GM18907 (cell line): ENCODE measurements around the gene HADH.

ENCODE experiments used
- ATAC-seq: cut with Tn5 transposase; IDR thresholded peaks from one replicate; pipeline ENCODE4 v1.9.1; 2021; ENCODE audit warnings: mild to moderate bottlenecking, moderate library complexity; ENCODE audit not compliant: unreplicated experiment

Gene HADH

DNA sequence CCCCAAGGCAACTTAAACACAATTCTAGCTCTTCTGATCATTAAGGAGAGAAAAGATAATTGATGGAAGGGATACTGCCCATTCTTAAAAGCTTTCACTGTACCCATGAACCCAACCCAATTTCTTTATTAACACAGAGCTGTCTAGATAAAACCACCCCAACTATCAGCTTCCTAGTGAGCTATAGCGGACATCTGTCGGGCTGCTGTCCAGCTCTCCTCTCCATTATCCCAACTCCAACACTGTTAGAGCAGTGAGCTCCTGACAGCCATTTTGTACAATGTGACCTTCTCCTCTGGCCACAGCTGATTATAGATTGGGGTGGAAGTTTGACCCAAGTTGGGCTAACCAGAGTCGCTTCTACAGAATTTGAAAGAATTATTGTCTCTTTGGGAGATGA is 66.1 kb downstream of the HADH start:
- ATAC-seq = no peak

DNA sequence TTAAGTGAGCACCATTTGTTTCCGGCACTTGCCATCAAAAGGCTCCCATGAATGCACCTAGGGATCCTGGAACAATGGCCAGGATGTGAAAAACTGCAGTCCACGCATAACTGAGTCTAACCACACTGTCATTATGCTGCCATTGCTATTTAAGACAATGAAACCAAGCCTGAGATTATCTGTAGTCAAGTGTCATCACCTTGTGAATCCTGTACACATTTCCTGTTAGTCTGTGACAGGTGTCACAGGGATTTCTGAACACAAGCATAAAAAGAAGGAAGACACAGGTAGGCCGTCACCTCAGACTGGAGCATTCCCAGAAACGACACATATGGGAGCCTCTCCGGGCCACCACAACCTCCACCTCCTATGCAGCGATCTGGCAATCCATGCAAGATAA is 66.7 kb downstream of the HADH start:
- no peak for ATAC-seq

DNA sequence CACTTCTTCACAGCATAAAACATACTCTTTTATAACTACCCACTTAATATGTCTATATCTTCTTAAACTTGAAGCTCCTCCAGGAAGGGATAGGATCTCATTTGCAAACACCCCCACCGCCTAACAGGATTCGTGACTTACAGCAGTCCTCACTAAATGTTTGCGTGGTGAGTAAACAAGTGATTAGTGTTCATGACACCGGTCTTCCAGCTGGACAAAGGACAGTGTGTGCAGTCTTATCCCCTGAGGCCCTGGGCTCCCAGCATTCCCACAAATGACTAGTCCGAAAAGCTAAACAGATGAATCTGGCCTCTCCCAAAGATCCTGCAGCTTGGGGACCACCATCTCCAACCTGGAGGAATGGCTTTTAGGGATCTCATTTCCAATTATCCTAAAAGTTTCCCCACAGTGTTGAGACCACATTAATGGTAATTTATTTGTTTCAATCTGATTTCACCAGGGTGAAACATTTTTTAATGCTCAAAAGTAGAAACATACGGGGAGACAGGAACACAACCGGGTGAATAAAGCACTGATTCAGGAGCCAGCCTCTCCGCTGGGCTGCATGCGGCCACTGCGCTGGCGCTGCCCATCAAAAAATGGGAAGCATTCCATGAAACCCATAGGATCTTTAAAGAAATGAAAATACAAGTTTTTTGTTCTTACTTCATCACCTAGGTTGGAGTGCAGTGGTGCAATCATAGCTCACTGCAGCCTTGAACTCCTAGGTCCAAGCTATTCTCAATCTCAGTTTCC is 69.2 kb downstream of the HADH start:
- no peak for ATAC-seq

DNA sequence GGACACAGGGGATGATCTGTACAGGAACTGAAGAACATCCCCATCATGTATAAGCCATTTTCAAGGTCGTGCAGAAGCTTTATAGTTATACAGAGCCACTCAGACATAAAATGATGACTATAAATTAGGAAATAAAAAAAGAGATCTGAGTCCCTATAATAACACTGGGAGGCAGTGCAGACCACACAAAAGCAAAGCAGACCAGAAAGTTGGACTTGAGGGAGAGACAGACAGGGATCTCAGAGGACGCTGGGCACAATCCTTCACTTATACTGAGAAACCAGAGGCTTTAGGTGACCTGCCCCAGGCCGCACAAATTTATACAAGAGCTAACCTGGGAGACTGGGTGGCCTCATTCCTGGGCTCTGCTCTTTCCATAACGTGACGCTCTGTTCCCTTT is 70.5 kb downstream of the HADH start:
- ATAC-seq = no peak

DNA sequence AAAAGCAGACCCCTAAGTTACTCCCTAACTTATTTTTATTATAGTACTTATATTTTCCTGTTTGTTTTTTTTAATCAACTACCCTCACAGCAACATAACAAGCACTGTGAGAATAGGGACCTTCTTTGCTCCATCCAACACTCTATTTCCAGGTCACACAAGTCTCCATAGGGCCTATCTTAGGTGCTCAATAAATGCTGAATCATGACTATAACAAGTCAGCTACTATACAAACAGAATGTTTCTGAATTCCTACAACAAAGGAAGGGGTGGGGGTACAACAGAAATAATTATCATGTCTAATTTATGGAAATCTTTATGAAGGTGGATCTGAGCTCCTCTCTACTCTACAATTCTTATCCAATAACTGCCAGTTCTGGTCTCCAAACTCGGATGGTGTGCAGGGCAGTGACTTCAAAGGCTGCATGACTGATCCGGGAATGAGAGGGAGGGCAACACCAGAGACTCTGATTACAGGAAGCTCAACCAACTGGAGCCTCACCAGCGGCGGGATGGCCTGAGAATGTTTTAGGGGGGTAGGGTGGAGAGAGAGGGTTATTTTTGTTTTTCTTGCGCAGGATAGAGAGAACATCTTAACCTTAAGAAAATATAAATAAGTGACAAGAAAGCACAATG is 71.1 kb downstream of the HADH start:
- no peak for ATAC-seq

DNA sequence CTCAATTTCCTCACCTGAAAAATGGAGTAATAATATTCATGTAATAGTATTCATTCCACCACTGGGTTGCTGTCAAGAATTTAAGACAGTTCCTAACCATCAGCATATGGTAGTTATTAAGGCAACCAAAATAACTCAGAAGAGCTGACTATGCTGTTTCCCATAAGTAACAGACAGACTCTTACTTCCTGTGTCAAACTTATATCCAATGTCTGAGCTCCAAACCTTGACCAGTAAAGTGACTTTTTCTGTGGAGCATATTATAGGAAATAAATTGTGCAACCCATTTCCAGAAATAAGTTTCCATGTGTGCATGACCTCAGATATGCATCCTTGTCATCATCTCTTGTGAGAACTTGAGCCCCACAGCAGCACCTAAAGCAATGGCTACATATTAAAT is 78.8 kb downstream of the HADH start:
- no peak for ATAC-seq

DNA sequence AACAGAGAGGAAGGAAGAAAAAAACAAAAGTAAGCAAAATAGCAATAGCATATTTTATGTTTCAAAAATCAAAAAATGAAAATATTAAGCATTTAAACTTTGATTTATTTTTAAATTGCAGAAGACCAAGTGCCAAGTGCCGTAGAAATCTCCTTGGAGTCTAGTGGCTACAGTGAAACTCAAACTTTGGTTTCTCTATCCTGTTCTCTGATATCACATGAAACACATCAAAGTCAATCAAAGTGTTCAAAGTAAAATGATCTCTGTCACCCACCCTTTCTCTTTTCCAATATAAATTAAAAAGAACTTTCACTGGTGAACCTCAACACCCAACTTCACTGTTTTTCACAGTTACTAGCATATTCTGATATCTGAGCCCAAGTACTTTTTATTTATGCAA is 81.1 kb downstream of the HADH start:
- no peak for ATAC-seq

DNA sequence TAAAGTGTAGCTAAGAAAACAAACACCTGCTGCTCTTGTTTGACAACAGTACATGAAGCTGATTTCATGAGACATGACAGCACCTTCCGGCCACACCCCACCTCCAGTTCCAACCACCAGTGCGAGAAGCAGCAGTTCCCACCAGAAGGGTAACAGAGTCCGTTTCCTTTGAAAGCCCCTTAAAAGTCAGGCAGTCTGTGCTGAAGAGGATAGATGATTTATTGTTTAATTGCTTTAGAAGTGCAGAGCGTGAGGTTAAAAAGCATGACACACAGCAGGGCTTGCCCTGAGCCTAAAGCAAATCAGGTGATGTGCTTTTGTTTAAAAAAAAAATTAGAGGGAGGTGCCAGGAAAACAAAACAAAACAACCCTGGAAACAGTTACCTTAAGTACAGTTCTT is 82.6 kb downstream of the HADH start:
- no peak for ATAC-seq

DNA sequence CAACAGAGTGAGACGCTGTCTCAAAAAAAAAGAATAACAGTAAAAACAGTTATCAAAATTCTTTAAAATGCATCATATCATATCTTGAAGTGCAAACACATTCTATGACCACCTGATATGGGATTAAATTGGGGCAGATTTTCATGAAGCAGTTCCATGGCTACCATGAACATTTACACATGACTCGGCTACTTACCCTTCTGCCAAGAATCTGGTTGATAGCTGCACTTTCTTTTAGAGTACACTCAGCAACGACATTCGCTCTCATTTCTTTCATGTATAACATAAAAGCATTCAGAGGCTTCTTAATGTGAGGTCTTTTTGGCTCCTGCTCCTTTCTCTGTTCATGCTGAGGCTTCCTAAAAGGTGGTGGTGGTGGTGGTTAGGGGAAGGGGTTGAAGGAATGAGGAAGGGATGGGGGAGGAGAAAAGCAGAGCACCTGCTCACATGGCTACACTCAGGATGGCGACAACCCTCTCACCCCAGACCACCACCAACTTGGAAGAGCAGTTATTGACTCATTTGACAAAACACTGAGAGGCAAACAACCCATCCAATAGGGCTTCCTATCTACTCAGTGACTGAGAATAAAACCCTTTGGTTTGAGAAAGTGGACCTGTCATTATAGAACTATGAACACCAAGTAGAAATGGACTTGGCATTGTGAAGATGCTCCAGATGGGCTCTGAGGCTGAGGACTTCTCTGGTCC is 88.5 kb downstream of the HADH start:
- no peak for ATAC-seq

DNA sequence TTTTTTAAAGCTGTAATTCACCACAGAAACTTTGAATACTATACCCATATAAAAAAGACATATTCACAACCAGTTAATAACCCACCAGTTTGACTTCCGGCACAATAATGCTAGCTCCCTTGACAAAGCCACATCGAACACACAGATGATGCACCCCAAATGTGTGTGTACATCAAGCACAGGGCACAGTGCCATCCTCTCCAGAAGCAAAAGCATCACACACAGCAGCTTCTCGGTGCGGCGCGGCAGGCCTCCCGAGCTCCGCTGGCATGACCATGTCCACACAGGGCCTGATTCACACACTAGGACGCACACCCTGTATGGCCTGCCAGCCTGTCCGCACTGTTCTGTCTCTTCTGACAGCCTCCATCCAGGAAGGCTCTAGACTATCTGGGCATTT is 91.1 kb downstream of the HADH start:
- ATAC-seq = no peak

DNA sequence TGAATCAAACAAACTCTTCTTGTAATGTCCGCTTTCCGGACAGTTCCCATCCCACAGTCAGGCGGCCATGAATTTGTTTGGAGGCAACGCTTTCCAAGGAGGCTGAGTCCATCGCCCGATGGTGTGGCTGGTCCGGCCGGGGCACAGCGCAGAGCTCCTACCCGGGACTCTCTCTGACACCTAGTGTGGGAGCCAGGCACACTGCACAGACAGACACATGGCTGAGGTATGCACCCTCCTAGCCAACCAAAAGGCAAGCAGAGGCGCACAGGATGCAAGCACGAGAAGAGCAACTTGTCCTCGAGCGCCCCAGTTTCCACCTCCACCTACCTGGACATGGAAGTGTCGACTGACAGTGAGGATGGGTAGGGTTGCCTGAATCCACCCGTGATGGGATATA is 91.6 kb downstream of the HADH start:
- ATAC-seq = no peak
